ENCODE data around the gene MPZ. TPM values are rescaled to one million over a fixed set of nuclear protein-coding genes. Genes with fewer than 3 reads are reported as not detected.

The MPZ gene
- total RNA-seq, 2 experiments from 2014 or later: 4.4 to 5.9 TPM

Other genes with a start within 250 kb of the MPZ start
- gene ARHGAP30, start 240.1 kb downstream of the MPZ start, total RNA-seq: 100 to 1,000 TPM; 104 to 106 TPM
- not detected for gene NECTIN4, start 220.4 kb downstream of the MPZ start, total RNA-seq
- under 1 TPM; 0.33 to 0.57 TPM for gene KLHDC9, start 211.6 kb downstream of the MPZ start, total RNA-seq
- 100 to 1,000 TPM; 179 to 183 TPM for gene PFDN2, start 191.9 kb downstream of the MPZ start, total RNA-seq
- gene NIT1, start 191.9 kb downstream of the MPZ start, total RNA-seq: 10 to 100 TPM; 59.1 to 63.1 TPM
- 10 to 100 TPM; 29.7 to 34.0 TPM for gene DEDD, start 177.3 kb downstream of the MPZ start, total RNA-seq
- 10 to 100 TPM; 89.4 to 94.9 TPM for gene UFC1, start 156.0 kb downstream of the MPZ start, total RNA-seq
- gene USP21, start 150.5 kb downstream of the MPZ start, total RNA-seq: 10 to 100 TPM; 35.7 to 36.1 TPM
- 10 to 100 TPM; 24.9 to 26.0 TPM for gene PPOX, start 143.5 kb downstream of the MPZ start, total RNA-seq
- gene B4GALT3, start 132.5 kb downstream of the MPZ start, total RNA-seq: 10 to 100 TPM; 45.7 to 49.0 TPM
- 10 to 100 TPM in 1 of 2 experiments, 1 to 10 TPM in 1; 6.5 to 10.6 TPM for gene ADAMTS4, start 110.9 kb downstream of the MPZ start, total RNA-seq
- gene NDUFS2, start 107.6 kb downstream of the MPZ start, total RNA-seq: 100 to 1,000 TPM; 126 to 130 TPM
- gene FCER1G, start 94.7 kb downstream of the MPZ start, total RNA-seq: 1 to 10 TPM in 1 of 2 experiments, under 1 TPM in 1; 0.74 to 1.6 TPM
- gene APOA2, start 86.3 kb downstream of the MPZ start, total RNA-seq: not detected
- 10 to 100 TPM; 13.2 to 14.3 TPM for gene TOMM40L, start 83.9 kb downstream of the MPZ start, total RNA-seq
- not detected for gene NR1I3, start 71.8 kb downstream of the MPZ start, total RNA-seq
- under 1 TPM; 0.24 to 0.37 TPM for gene PCP4L1, start 51.2 kb downstream of the MPZ start, total RNA-seq
- gene SDHC, start 4.4 kb upstream of the MPZ start, total RNA-seq: 100 to 1,000 TPM; 201 TPM
- gene CFAP126, start 57.9 kb upstream of the MPZ start, total RNA-seq: not detected
- not detected for gene FCGR2A, start 195.5 kb upstream of the MPZ start, total RNA-seq
- gene HSPA6, start 214.6 kb upstream of the MPZ start, total RNA-seq: under 1 TPM; 0.12 to 0.25 TPM
- under 1 TPM in 1 of 2 experiments, not detected in 1; 0.19 TPM for gene FCGR3A, start 239.8 kb upstream of the MPZ start, total RNA-seq

All from activated naive CD4-positive, alpha-beta T cell treated with anti-CD3 and anti-CD28 coated beads for 36 hours (primary cell).